ENCODE measurements around the gene RASGRP3.

The RASGRP3 gene

GRCh38 chr2:33485051-33485450 is 8.6 kb downstream of the RASGRP3 start:
- no peak for TF ChIP-seq CTCF (IDR thresholded peaks at IDR 0.05; ENCODE audit: low read depth, low read length)
- Histone ChIP-seq H3K36me3 (no peaks in the 10 kb centered on the region), H3K9me3 (ENCODE audit: severe bottlenecking) (peaks cover 6% of the 10 kb centered on the region), H3K27ac (no peak overlapping the region), H3K27me3 (ENCODE audit: insufficient read depth, low read depth, severe bottlenecking) (no peaks in the 10 kb centered on the region), H3K4me3 (ENCODE audit: low read depth, low read length) (no peak overlapping the region)
- no peak for DNase-seq

- H3K4me3 ChIP-seq (ENCODE audit: low read depth, low read length), result no peak overlapping the region
- TF ChIP-seq CTCF (IDR thresholded peaks at IDR 0.05; ENCODE audit: low read depth, low read length), result no peak
- H3K9me3 ChIP-seq (ENCODE audit: severe bottlenecking), result peaks cover 6% of the 10 kb centered on the region
- no peaks in the 10 kb centered on the region for H3K36me3 ChIP-seq
- DNase-seq, result no peak
- H3K27me3 ChIP-seq (ENCODE audit: insufficient read depth, low read depth, severe bottlenecking), result no peaks in the 10 kb centered on the region
- no peak overlapping the region for H3K27ac ChIP-seq
These were observed 10.1 kb downstream of the RASGRP3 start for GRCh38 chr2:33486544-33486943.

GRCh38 chr2:33488178-33488690 is 11.8 kb downstream of the RASGRP3 start:
- DNase-seq, result no peak
- no peak for TF ChIP-seq CTCF (IDR thresholded peaks at IDR 0.05; ENCODE audit: low read depth, low read length)
- no peaks in the 10 kb centered on the region for H3K36me3 ChIP-seq
- H3K4me3 ChIP-seq (ENCODE audit: low read depth, low read length), result no peak overlapping the region
- H3K27me3 ChIP-seq (ENCODE audit: insufficient read depth, low read depth, severe bottlenecking), result no peaks in the 10 kb centered on the region
- no peak overlapping the region for H3K27ac ChIP-seq
- peaks cover 6% of the 10 kb centered on the region for H3K9me3 ChIP-seq (ENCODE audit: severe bottlenecking)

GRCh38 chr2:33488715-33489540 is 12.5 kb downstream of the RASGRP3 start:
- H3K27ac ChIP-seq, result no peak overlapping the region
- DNase-seq, result no peak
- H3K9me3 ChIP-seq (ENCODE audit: severe bottlenecking), result peaks cover 6% of the 10 kb centered on the region
- no peaks in the 10 kb centered on the region for H3K27me3 ChIP-seq (ENCODE audit: insufficient read depth, low read depth, severe bottlenecking)
- H3K36me3 ChIP-seq, result no peaks in the 10 kb centered on the region
- no peak for TF ChIP-seq CTCF (IDR thresholded peaks at IDR 0.05; ENCODE audit: low read depth, low read length)
- no peak overlapping the region for H3K4me3 ChIP-seq (ENCODE audit: low read depth, low read length)

- TF ChIP-seq CTCF (IDR thresholded peaks at IDR 0.05; ENCODE audit: low read depth, low read length), result no peak
- Histone ChIP-seq H3K27me3 (ENCODE audit: insufficient read depth, low read depth, severe bottlenecking) (no peaks in the 10 kb centered on the region), H3K27ac (no peak overlapping the region), H3K9me3 (ENCODE audit: severe bottlenecking) (peaks cover 6% of the 10 kb centered on the region), H3K36me3 (no peaks in the 10 kb centered on the region), H3K4me3 (ENCODE audit: low read depth, low read length) (no peak overlapping the region)
- no peak for DNase-seq
These were observed 13.5 kb downstream of the RASGRP3 start for GRCh38 chr2:33489835-33490431.
